Epidermal melanocyte (primary cell): ENCODE data around the gene TM4SF20.

ENCODE experiments used
- DNase-seq: peaks from one replicate; pipeline ENCODE4 v3.0.0; 2011; ENCODE audit warnings: low spot score; ENCODE audit not compliant: insufficient read length

TM4SF20 gene, protein sequence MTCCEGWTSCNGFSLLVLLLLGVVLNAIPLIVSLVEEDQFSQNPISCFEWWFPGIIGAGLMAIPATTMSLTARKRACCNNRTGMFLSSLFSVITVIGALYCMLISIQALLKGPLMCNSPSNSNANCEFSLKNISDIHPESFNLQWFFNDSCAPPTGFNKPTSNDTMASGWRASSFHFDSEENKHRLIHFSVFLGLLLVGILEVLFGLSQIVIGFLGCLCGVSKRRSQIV

DNA sequence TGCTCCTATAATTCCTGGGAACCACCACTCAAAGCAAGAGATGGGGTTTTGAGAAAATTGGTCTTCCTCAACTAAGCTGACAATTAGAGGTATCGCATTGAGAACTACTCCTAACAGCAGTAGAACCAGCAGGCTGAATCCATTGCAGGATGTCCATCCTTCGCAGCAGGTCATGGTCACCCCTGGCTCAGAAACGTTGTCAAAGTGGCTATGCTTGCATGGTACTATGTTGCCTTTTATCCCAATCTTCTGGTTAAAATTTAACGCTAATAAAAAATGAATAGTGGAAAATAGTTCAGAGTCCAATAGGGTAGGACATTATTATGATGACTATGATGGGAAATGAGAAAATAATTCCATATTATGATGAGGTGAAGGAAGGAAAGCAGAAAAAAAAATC is at the start of gene TM4SF20:
Gene TM4SF20, minus strand, starts transcription at position 212 of the 400 bp plus-strand sequence. Its CDS starts 38 bp downstream, at position 174.
- no peak for DNase-seq

DNA sequence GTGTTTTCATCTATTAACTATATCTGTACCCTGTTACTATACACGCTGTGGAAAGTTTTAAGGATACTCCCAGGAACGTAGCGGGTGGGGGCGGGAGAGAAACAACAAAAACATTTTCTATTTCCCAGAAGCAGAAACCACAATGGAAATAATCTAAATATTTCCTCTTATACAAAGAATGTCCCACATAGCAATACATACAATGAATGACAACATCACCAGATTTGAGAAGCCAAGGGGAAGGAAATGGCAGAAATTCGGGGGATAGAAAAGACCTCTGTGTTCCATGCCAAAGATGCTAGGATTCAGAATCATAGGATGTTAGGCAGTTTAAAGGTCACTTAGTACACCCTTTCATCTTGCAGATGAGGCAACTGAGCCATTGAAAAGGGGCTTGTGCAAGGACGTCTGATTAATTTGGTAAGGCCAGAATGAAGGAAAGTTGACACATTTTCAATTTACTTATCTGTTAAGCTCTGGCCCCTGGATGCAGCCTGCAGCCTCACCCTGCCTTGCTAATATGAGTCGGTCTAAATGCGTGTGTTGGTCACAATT is 49.7 kb upstream of the TM4SF20 start:
- no peak for DNase-seq

DNA sequence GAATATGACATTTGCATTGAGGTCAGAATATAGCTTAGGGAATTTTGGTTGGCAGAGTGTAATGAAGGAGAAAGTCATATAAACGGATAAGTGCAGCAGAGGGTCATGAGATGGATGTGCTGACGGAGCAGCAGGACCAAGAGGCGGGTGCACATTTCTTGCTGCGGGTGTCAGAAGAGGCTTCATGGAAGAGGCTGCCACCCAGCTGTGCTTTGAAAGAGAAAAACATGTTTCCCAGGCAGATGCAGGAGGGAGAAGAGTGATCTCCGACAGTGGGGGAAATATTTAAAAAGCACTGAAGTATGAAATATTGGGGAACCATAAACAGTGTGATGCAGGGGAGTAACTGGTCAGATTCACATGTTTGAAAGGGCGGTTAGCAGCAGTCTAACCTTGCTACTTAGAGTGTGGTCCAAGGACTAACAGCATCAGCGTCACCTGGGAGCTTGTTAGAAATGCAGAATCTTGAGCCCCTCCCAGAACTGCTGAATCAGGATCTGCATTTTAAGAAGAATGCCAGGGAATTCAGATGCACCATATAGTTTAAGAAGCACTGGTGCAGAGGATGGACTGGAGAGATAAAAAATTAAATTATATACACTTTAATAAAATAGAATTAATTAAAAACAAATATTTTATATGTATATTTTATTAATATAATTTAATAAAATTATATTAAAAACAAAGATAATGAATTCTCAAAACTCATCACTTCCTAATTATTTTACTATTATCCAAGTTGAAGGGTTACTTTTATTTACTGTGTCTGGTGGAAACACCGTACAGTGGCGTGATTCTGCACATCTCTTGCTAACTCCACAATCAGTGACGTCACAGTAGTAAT is 44.8 kb upstream of the TM4SF20 start:
- no peak for DNase-seq

DNA sequence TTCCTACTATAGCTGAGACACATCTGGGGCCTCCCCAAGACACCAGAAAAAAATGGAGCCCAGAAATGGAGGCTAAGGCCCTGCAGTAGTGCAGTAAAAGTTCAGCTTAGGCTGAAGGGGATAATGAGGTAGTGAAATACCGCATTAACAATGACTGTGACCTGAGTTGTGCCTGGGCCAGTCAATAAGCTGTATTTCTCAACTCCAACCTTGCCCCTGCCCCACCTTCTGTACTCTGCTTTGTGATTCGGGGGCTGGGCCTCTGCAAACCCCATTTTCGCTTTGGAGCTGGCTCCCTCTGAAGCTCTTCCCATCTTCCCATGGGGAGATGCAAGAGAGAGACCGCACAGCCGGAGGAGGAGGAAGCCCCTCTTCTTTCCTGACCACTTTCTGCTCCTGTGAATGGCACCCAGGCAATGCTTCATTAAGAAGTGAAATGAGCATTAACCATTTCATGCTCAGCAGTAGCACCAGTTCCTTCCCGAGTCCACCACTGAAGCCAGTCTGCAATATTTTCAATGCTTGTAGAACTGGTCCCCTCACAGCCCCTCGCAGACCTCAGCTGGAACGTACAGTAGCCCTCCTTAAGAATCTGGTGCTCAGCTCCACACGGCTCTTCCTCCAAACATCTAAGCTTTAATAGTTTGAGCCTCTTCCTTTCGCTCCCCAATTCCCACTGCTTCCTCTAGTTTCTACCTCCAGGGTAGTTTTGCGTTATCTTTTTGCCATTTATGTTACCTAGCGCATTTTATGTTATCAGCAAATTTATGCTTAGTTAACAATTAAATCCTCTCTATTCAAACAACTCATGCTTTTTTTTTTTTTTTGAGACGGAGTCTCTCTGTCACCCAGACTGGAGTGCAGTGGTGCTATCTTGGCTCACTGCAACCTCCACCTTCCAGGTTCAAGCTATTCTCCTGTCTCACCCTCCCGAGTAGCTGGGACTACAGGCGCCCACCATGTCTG is 41.3 kb upstream of the TM4SF20 start:
- DNase-seq, result no peak

DNA sequence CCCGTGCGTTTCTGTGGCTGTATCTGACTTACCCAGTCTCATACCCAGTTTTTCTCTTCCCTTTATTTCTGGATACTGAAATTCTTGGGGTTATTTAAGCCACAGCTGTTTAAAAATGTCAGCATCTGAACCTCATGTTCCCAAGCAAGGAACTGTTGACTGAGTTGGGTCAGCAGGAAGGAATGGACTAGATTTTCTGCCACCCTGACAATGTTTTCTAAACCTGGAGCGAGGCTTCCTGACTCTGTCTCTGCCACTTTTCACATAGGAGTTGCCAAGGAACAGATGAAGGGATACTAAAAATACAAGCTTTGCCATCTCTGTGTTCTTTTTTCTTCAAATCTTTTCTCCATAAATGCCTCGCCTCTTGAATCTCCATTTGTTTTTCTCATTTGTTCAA is 37.6 kb upstream of the TM4SF20 start:
- DNase-seq, result no peak

DNA sequence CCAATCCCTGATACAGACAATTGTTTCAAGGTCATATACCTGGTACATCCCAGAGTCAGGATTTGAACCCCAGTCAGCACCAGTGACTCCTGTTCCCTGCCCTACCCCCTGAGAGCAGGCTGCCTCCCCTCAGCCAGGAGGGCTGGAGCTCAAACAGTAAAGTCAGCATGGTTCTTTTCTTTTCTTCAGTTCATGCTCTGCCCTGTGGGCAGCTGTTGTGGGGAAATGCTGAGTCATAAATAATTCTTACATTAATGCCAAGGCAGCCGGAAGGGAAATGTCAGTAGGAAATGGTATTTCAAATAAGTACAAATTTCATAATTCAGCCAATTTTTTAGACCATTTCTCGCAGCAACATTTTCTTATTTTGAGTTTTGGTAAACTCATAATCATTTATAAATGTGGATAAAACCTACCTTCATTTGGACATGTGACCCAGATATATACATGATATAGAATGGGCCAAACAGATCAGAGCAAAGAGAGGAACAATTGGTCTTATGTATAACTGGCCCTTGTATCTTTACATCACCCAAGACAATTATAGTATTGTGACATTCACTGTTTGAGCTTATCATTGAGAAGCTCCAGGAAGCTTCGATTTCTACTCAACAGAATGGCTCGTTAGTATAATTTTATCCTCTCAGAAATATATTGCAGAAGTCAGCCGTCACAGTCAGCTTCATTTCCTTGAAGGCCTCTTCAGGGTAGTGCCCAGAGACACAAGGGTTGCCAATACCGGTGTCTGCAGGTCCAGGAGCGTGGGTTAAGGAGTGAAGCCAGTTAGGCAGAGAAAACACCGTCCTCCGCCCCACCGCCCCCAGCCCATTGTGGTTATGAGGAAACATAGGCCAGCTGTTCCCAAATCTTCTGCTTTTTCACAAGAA is 36.7 kb upstream of the TM4SF20 start:
- DNase-seq, result peak; percentile 58

DNA sequence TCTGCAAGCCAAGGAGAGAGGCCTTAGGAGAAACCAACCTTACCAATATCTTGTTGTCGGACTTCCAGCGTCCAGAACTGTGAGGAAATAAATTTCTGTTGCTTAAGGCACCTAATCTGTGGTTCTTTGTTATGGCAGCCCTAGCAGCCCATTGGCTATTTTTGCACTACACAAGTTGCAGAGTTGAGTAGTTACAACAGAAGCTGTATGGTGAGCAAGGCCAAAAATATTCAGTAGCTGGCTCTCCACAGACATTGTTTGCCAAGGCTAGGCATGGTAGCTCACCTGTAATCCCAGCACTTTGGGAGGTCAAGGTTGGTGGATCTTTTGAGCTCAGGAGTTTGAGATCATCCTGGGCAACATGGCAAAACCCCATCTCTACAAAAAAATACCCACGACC is 35.7 kb upstream of the TM4SF20 start:
- no peak for DNase-seq

DNA sequence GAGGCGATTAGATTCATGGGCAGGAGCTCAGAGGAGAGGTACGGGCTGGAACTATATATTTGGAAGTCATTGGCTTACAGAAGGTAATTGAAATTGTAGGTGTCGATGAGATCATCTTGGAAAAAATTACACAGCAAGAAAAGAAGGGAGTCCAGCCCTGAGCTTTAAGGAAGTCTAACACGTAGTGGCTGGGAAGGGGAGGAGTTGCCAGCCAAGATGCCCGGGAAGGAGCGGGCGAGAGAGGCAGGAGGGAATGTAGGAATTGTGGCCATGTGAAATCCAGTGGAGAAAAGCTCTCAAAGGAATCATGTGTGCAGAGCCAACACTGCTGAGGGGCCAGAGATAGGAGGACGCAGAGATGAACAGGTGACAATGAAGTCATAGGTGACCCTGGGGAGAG is 34.3 kb upstream of the TM4SF20 start:
- DNase-seq, result no peak

DNA sequence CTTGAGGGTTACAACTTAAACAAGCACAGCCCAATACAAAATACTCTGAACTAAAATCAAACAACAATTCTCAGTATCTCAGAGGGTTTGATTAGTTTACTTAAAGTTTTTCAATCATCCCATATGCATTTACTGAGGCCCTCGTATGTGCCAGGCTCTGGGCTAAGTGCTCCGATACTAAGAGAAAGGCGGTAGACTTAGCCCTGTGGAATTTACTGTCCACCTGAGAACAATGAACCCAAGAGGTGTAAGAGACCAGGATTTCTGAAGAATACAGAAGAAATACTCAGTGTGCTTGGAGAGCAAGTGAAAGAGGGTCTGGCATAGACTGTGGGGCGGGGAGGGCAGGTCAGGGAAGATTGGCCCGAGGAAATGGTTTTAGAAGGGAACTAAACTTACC is 33.8 kb upstream of the TM4SF20 start:
- no peak for DNase-seq

DNA sequence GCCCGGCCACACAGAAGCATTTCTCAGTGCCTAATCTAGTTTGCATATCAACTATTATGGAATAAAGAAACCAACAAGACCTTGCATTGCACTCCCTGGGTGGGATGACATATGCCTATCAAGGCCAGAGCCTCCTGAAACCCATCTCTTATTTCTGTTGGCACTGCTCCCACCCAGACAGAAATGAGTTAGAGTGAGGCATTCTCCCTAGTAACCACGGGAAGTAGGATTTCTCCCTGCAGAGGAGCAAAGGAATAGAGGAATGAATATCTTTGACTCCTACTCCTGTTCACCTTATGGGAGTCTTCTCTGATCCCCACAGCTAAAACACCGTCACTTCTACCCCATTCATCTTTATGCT is 32.9 kb upstream of the TM4SF20 start:
- DNase-seq, result no peak

DNA sequence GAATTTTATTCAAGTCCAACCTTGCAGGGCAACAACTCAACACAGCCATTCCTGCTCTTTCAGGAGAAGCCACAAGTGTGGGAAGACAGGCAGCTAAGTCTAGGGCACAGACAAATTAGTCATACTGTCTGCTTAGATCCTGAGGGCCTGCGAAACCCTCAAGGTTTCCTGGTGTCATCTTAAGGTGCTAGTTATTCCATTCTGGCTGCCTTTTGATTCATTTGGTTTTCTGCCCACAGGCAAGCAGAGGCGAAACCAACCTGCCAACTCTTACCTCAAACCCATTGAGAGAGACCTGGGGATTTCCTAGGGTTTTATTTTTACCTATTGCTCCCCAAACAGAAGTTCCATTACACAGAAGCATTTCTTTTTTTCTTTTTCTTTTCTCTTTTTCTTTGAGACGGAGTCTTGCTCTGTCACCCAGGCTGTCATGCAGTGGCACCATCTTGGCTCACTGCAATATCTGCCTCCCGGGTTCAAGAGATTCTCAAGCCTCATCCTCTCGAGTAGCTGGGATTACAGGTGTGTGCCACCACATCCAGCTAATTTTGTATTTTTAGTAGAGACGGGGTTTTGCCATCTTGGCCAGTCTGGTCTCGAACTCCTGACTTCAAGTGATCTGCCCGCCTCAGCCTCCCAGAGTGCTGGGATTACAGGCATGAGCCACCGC is 32.3 kb upstream of the TM4SF20 start:
- DNase-seq, result no peak

DNA sequence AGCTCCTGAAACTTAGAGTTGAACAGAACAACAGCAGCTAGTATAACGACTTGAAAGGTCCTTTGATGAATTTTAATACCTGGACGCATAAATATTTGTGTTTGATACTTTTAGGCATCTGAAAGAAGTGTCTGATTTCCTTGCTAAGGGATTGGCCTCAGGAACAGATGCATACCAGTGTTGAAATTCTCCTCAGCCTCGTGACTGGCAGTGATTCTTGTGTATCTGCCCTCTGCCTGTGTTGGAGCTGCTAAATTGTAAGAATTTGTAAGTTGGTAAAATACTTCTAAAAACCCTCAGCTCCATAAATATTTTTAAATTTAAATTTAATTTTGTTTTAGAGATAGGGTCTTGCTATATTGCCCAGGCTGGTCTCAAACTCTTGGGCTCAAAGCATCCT is 31.1 kb upstream of the TM4SF20 start:
- no peak for DNase-seq

DNA sequence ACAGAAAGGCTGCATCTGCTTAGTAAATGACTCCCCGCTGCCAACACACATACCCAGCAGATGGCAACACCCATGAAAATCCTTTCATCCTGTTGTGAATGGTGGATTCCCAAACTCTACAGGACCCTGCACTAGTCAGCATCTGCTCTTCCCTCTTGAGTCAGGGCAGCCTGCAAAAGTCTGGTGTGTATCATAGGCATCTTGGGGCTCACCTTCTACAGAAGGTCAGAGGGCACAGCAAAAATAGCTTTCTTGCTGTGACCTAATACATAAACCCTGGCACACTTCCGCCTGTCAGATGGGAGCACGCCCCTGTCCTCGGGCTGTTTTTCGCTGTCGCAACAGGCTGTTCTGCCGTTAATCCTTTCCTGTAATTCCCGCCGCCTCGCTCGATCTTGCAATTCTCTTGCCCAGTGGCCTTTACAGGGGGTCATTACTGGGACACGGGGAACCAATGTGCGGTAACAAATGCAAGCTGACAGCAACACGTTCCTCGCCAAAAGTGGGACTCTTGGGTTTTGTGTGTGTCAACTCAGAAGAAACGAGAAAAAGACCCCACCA is 28.6 kb upstream of the TM4SF20 start:
- DNase-seq, result no peak

DNA sequence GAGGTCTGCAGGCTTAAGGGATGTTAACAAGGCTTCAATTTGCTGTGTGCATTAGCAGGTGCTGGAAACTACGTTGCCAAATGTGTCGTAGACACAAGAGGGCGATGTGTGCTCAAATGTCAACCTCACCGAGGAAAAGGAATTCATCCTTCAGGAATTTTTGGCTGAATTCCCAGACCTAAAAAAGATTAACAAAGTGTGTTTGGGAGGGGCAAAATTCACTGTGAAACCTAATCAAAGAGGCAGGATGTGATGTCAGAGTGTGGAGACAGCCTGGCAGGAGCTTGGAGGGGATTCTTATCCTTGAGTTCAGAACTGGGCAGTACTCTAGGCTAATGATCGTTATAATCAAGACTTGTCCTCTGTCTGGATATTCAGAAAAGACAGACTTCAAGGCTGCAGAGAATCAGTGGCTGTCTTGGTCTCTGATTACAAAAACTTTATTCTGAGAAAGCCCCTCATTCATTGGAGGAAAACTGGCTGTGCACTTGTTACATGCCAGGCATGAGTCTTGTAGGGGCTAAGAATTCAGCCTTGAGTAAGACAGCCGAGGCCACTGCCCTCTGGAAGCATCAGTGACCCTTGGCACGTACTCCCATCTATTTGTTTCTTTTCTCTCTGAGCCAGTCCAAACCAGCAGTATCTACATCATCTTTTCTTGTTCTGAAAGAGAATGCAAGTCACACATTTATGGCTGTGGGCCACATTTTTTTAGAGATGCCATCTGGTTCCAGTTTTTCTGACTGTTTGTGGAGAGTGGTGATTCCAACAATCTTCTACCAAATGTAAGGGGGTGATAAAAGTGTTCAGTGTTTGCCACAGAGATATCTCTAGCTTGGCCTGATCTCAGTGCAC is 27.3 kb upstream of the TM4SF20 start:
- DNase-seq, result peak; percentile 95

DNA sequence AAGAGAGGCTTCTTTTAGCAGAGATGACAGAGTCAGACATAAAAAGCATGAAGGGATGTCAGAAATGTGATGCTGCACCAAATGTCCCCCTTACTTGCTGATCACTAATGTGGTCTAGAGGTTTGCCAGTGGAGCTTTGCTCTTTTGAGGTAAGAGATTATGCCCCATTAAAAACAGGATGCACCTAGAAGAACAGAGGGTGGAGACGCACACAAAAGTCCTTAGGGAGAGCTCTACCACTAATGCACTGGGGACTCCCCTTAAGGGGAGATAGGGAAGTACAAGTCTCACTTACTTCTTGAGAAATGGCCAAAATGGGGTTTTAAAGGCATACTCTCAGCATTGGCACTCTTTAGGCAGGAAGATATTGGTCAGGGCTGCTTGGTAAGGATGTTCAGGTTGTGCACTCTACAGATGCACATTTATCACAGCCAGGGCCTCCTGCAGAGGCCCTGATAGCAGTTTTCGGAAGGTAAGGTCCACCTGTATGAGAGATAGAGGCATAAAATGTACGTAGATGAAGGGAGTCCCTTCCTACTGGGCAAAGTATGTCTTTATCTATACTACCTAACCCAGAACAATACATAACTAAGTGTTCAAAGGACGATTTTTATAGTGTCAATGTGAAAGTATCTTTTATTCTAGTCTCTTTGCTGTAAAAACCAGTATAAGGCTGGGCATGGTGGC is 25.6 kb upstream of the TM4SF20 start:
- no peak for DNase-seq

DNA sequence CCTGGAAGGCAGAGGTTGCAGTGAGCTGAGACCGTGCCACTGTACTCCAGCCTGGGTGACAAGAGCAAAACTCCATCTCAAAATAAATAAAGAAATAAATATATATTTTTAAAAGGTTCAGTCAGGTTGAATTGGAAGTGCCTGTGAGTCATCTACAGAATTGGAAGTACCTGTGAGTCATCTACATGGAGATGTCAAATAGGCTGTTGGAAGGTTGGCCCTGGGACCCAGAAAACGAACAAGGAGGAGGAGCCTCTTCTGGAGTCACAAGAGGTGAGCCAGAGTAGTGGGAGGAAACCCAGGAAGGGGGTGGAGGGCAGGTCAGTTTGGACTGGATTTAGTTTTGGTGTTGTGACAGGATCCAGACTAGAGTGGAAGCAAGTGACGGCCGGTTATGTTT is 23.9 kb upstream of the TM4SF20 start:
- no peak for DNase-seq

DNA sequence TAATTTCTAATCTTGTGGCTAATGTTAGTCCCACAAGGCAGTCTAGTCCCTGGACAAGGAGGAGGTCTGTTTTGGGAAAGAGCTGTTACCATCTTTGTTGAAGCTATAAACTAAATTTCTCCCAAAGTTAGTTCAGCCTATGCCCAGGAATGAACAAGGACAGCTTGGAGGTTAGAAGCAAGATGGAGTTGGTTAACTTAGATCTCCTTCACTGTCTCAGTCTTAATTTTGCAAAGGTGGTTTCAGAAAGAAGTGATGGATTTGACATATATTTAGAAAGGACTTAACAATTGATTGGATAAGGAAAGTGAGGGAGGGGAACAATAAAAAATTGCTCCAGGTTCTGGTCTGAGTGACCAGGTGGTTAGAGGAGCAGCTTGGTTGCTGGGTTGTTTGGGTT is 23.2 kb upstream of the TM4SF20 start:
- DNase-seq, result no peak

DNA sequence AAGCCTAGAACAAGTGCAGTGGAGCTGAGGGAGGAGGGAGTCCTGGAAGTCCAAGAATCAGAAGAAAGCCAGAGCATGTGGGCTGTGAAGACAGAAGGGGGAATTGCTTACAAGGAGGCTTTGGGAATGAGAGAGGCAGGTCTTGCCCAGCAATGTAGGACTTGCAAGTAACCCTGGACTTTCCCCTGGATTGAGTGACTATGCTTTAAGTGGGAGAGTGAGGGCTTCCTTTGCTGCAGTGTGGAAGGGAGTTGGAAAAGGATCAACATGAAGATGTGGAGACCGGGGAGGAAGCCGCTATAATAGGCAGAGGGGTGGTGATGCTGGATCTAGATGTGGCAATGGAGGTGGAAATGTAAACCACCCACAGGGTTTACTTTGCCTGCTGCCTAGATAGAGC is 22.4 kb upstream of the TM4SF20 start:
- no peak for DNase-seq
